Mucosa of rectum (tissue), 2 donors: ENCODE data around the gene ITPR2.
"Not testable (repeated sequence)": the region's sequence is repeated elsewhere in the genome, so short reads cannot be mapped to it uniquely, and the experiment has no call there.

Experiments used
- H3K27ac ChIP-seq, 2 donors: one replicate each; pipeline ENCODE4 v1.7.0; 2013; ENCODE audit warnings: inconsistent platforms in 2 of 2, low read depth in 2 of 2, low read length in 2 of 2
- H3K27me3 ChIP-seq, 2 donors: one replicate each; pipeline ENCODE4 v1.7.0; 2013; ENCODE audit warnings: low read length in 2 of 2; ENCODE audit not compliant: control insufficient read depth in 2 of 2, insufficient read depth in 2 of 2
- H3K36me3 ChIP-seq, 2 donors: one replicate each; pipeline ENCODE4 v1.7.0; 2013; ENCODE audit warnings: low read length in 2 of 2; ENCODE audit not compliant: control insufficient read depth in 2 of 2, insufficient read depth in 2 of 2
- H3K4me1 ChIP-seq, 2 donors: one replicate each; pipeline ENCODE4 v1.7.0; 2013; ENCODE audit warnings: low read length in 2 of 2, mild to moderate bottlenecking in 1 of 2; ENCODE audit not compliant: control insufficient read depth in 2 of 2, insufficient read depth in 2 of 2
- H3K4me3 ChIP-seq, 2 donors: one replicate each; pipeline ENCODE4 v1.7.0; 2013; ENCODE audit warnings: low read length in 2 of 2
- H3K9ac ChIP-seq, 2 donors: one replicate each; pipeline ENCODE4 v1.7.0; 2013; ENCODE audit warnings: low read length in 2 of 2, low read depth in 1 of 2, mild to moderate bottlenecking in 1 of 2
- H3K9me3 ChIP-seq, 2 donors: one replicate each; pipeline ENCODE4 v1.7.0; 2013; ENCODE audit warnings: low read length in 2 of 2; ENCODE audit not compliant: control insufficient read depth in 2 of 2
- donor health status: healthy.
- donor health status: Normal muscosa, but diverticular disease.

Gene ITPR2

GRCh38 chr12:26654623-26655022, 178.4 kb downstream of the ITPR2 start:
- Histone ChIP-seq H3K9me3 (no peaks in the 10 kb centered on the region), H3K4me1 (no peaks in the 10 kb centered on the region), H3K36me3 (peaks cover 19 to 30% of the 10 kb centered on the region in 2 donors), H3K27me3 (no peaks in the 10 kb centered on the region), H3K9ac (no peak overlapping the region), H3K4me3 (no peak overlapping the region), H3K27ac (no peak overlapping the region)

GRCh38 chr12:26651566-26652188, 181.3 kb downstream of the ITPR2 start:
- Histone ChIP-seq H3K9ac (no peak overlapping the region), H3K27me3 (no peaks in the 10 kb centered on the region), H3K27ac (no peak overlapping the region), H3K4me3 (no peak overlapping the region), H3K9me3 (no peaks in the 10 kb centered on the region), H3K36me3 (peaks cover 15 to 16% of the 10 kb centered on the region in 2 donors), H3K4me1 (no peaks in the 10 kb centered on the region)

- Histone ChIP-seq H3K27me3 (no peaks in the 10 kb centered on the region), H3K4me1 (no peaks in the 10 kb centered on the region), H3K27ac (no peak overlapping the region), H3K36me3 (peaks cover 10 to 12% of the 10 kb centered on the region in 2 donors), H3K9ac (no peak overlapping the region), H3K9me3 (no peaks in the 10 kb centered on the region), H3K4me3 (no peak overlapping the region)
Observed at GRCh38 chr12:26651036-26651435, 182.0 kb downstream of the ITPR2 start.

- peaks cover 3 to 5% of the 10 kb centered on the region in 2 donors for H3K36me3 ChIP-seq
- no peak overlapping the region for H3K4me3 ChIP-seq
- H3K9ac ChIP-seq = no peak overlapping the region
- no peaks in the 10 kb centered on the region for H3K4me1 ChIP-seq
- H3K27ac ChIP-seq = no peak overlapping the region
- no peaks in the 10 kb centered on the region for H3K27me3 ChIP-seq
- no peaks in the 10 kb centered on the region for H3K9me3 ChIP-seq
Observed at GRCh38 chr12:26648999-26649398, 184.0 kb downstream of the ITPR2 start.

GRCh38 chr12:26648584-26648983, 184.4 kb downstream of the ITPR2 start:
- no peak overlapping the region for H3K27ac ChIP-seq
- H3K4me3 ChIP-seq = no peak overlapping the region
- H3K27me3 ChIP-seq = no peaks in the 10 kb centered on the region
- H3K4me1 ChIP-seq = no peaks in the 10 kb centered on the region
- H3K9ac ChIP-seq = no peak overlapping the region
- peaks cover 1 to 5% of the 10 kb centered on the region in 2 donors for H3K36me3 ChIP-seq
- H3K9me3 ChIP-seq = no peaks in the 10 kb centered on the region

GRCh38 chr12:26648066-26648465, 184.9 kb downstream of the ITPR2 start:
- no peak overlapping the region for H3K9ac ChIP-seq
- no peak overlapping the region for H3K27ac ChIP-seq
- H3K4me3 ChIP-seq = no peak overlapping the region
- H3K9me3 ChIP-seq = no peaks in the 10 kb centered on the region
- no peaks in the 10 kb centered on the region for H3K27me3 ChIP-seq
- no peaks in the 10 kb centered on the region for H3K4me1 ChIP-seq
- peaks cover 0 to 5% of the 10 kb centered on the region in 2 donors for H3K36me3 ChIP-seq

GRCh38 chr12:26647088-26647487, 185.9 kb downstream of the ITPR2 start:
- no peaks in the 10 kb centered on the region for H3K27me3 ChIP-seq
- no peaks in the 10 kb centered on the region for H3K4me1 ChIP-seq
- no peaks in the 10 kb centered on the region for H3K36me3 ChIP-seq
- H3K9ac ChIP-seq = no peak overlapping the region
- no peak overlapping the region for H3K4me3 ChIP-seq
- H3K27ac ChIP-seq = no peak overlapping the region
- no peaks in the 10 kb centered on the region for H3K9me3 ChIP-seq

- no peak overlapping the region for H3K9ac ChIP-seq
- H3K36me3 ChIP-seq = no peaks in the 10 kb centered on the region
- H3K9me3 ChIP-seq = no peaks in the 10 kb centered on the region
Observed at GRCh38 chr12:26646571-26646970, 186.4 kb downstream of the ITPR2 start.

GRCh38 chr12:26644376-26644775, 188.6 kb downstream of the ITPR2 start:
- H3K27me3 ChIP-seq, H3K4me1 ChIP-seq, H3K4me3 ChIP-seq, H3K27ac ChIP-seq, H3K9ac ChIP-seq, H3K36me3 ChIP-seq, H3K9me3 ChIP-seq: not testable (repeated sequence)

More at GRCh38 chr12:26646571-26646970, 186.4 kb downstream of the ITPR2 start:
- Histone ChIP-seq H3K27ac (no peak overlapping the region), H3K4me1 (no peaks in the 10 kb centered on the region), H3K4me3 (no peak overlapping the region), H3K27me3 (no peaks in the 10 kb centered on the region)

- Histone ChIP-seq H3K36me3 (no peaks in the 10 kb centered on the region), H3K27ac (no peak overlapping the region), H3K4me1 (no peaks in the 10 kb centered on the region)
Observed at GRCh38 chr12:26643532-26644315, 189.3 kb downstream of the ITPR2 start.

More at GRCh38 chr12:26643532-26644315, 189.3 kb downstream of the ITPR2 start:
- Histone ChIP-seq H3K27me3 (no peaks in the 10 kb centered on the region), H3K9me3 (no peaks in the 10 kb centered on the region), H3K4me3 (no peak overlapping the region), H3K9ac (no peak overlapping the region)
